ENCODE data around the gene HPSE2.

- TF ChIP-seq CTCF (IDR thresholded peaks at IDR 0.05) (no peak), TCF7L2 (IDR thresholded peaks at IDR 0.05; ENCODE audit: low read depth, low read length) (no peak)
Observed at GRCh38 chr10:98832738-98833137, 402.9 kb downstream of the HPSE2 start.
